B cell (primary cell): Measurements from ENCODE around the gene CASTOR1. TPM values are rescaled to one million over a fixed set of nuclear protein-coding genes. Genes with fewer than 3 reads are reported as not detected.

Experiments
- ATAC-seq: fragments of 200-7000 bp; cut with Tn5 transposase; one replicate; pipeline ENCODE4 v1.10.0; 2021; ENCODE audit warnings: low read depth, mild to moderate bottlenecking, moderate number of reproducible peaks, moderate library complexity
- CTCF ChIA-PET: fragments of 350-600 bp; sonication (Branson Sonifier 250); formaldehyde crosslinking; loops from one replicate; lab custom pipeline; 2021; ENCODE audit warnings: antibody characterized with exemption, inconsistent platforms; lab: Charles Lee
- POLR2A ChIA-PET: fragments of 350-600 bp; sonication (Branson Sonifier 250); formaldehyde crosslinking; loops from one replicate; lab custom pipeline; 2021; ENCODE audit warnings: antibody characterized with exemption; lab: Charles Lee
- DNase-seq: peaks from one replicate; pipeline ENCODE4 v3.0.0; 2013
- H2AFZ ChIP-seq: 2 replicates; pipeline ENCODE4 v1.6.1; 2012; ENCODE audit warnings: mild to moderate bottlenecking, low read depth, low read length; ENCODE audit not compliant: insufficient read depth, poor library complexity, severe bottlenecking
- H3K27ac ChIP-seq, 2 donors: 1 replicate in 1 of 2; 2 replicates in 1 of 2; pipeline ENCODE4 v1.5.1; 2012 to 2013; ENCODE audit warnings: low read length in 2 of 2, mild to moderate bottlenecking in 2 of 2, moderate library complexity in 1 of 2
- H3K27me3 ChIP-seq, 4 experiments: fragments of 200-600 bp in 1 of 4; sonication (generic) in 1 of 4; replicated peaks in 1 of 4; 1 replicate in 2 of 4; 2 replicates in 2 of 4; pipeline versions ENCODE4 v1.6.1 to v1.7.0; 2013 to 2016; ENCODE audit warnings: low read length in 3 of 4, mild to moderate bottlenecking in 2 of 4, mixed read lengths in 1 of 4, moderate library complexity in 1 of 4; ENCODE audit not compliant: insufficient read depth in 4 of 4, control insufficient read depth in 3 of 4; ENCODE audit errors: control extremely low read depth in 1 of 4
- H3K36me3 ChIP-seq, 2 experiments: replicated peaks in 1 of 2; 1 replicate in 1 of 2; 2 replicates in 1 of 2; pipeline versions ENCODE4 v1.6.1 to v1.7.1; 2013; ENCODE audit warnings: low read length in 1 of 2; ENCODE audit not compliant: insufficient read depth in 2 of 2, control insufficient read depth in 1 of 2; ENCODE audit errors: control extremely low read depth in 1 of 2, extremely low read depth in 1 of 2
- H3K4me1 ChIP-seq, 2 donors: fragments of 200-600 bp in 1 of 2; sonication (generic) in 1 of 2; 1 replicate in 1 of 2; 2 replicates in 1 of 2; pipeline versions ENCODE4 v1.5.1 to v1.6.1; 2013 to 2017; ENCODE audit warnings: low read length in 2 of 2; ENCODE audit not compliant: control insufficient read depth in 2 of 2, insufficient read depth in 2 of 2
- H3K4me2 ChIP-seq: replicated peaks from 2 replicates; pipeline ENCODE3; 2012; ENCODE audit warnings: mild to moderate bottlenecking, low read depth, low read length; ENCODE audit not compliant: poor library complexity, severe bottlenecking
- H3K4me3 ChIP-seq, 5 experiments: fragments of 200-600 bp in 1 of 5; sonication (generic) in 1 of 5; 1 replicate in 3 of 5; 2 replicates in 2 of 5; pipeline versions ENCODE4 v1.5.1 to v1.7.0; 2011 to 2016; ENCODE audit warnings: low read length in 4 of 5, mild to moderate bottlenecking in 4 of 5, low read depth in 2 of 5, control low read depth in 1 of 5, moderate library complexity in 1 of 5; ENCODE audit not compliant: insufficient read depth in 1 of 5; ENCODE audit errors: control extremely low read depth in 1 of 5, extremely low read depth in 1 of 5
- H3K79me2 ChIP-seq: fragments of 200-600 bp; sonication (generic); one replicate; pipeline ENCODE4 v1.6.0; 2016; ENCODE audit warnings: low read length; ENCODE audit not compliant: control insufficient read depth, insufficient read depth
- H3K9ac ChIP-seq: fragments of 200-600 bp; sonication (generic); 2 replicates; pipeline ENCODE4 v1.6.1; 2017; ENCODE audit warnings: mild to moderate bottlenecking, low read length, moderate library complexity
- H3K9me3 ChIP-seq, 3 donors: one replicate each; pipeline versions ENCODE4 v1.6.1 to v1.7.1; 2013; ENCODE audit warnings: low read length in 2 of 3; ENCODE audit not compliant: control insufficient read depth in 2 of 3, insufficient read depth in 1 of 3; ENCODE audit errors: control extremely low read depth in 1 of 3
- H4K20me1 ChIP-seq: 2 replicates; pipeline ENCODE4 v1.6.0; 2012; ENCODE audit warnings: mild to moderate bottlenecking, low read length; ENCODE audit not compliant: insufficient read depth, control insufficient read depth, poor library complexity, severe bottlenecking
- H3K27ac Mint-ChIP-seq: one replicate; pipeline ENCODE4 v1.8.0; 2021; ENCODE audit warnings: mixed read lengths
- H3K27me3 Mint-ChIP-seq: one replicate; pipeline ENCODE4 v1.8.0; 2021; ENCODE audit warnings: mixed read lengths
- H3K4me1 Mint-ChIP-seq: one replicate; pipeline ENCODE4 v1.8.0; 2021; ENCODE audit warnings: mixed read lengths
- H3K4me3 Mint-ChIP-seq: one replicate; pipeline ENCODE4 v1.8.0; 2021; ENCODE audit warnings: mixed read lengths
- H3K9me3 Mint-ChIP-seq: one replicate; pipeline ENCODE4 v1.8.0; 2022; ENCODE audit warnings: mixed read lengths; ENCODE audit not compliant: insufficient read depth
- EZH2 ChIP-seq: IDR thresholded peaks from 2 replicates; pipeline ENCODE4 v1.6.1; 2012; ENCODE audit warnings: borderline replicate concordance, low read depth, mild to moderate bottlenecking, moderate library complexity, low read length; ENCODE audit not compliant: insufficient read depth, poor library complexity, severe bottlenecking
- WGBS: methylation state at CpG from one replicate; pipeline ENCODE4 v1.1.5; 2013; ENCODE audit warnings: missing lambda C conversion rate; ENCODE audit not compliant: insufficient coverage; 5-methylcytosine and 5-hydroxymethylcytosine counted together
- intact Hi-C: fragments of 100-400 bp; cut with micrococcal nuclease; formaldehyde crosslinking; loops from one replicate; pipeline ENCODE4 v1.10.0; 2022
- polyA plus RNA-seq: library from polyadenylated mRNA; depleted of rRNA; stranded (reverse); fragments of >200 nt; gene quantifications from 2 replicates; pipeline ENCODE4 v1.2.3, GENCODE V29; 2012
- total RNA-seq, 2 donors: library from RNA; stranded (reverse); fragments of 120-200 nt in 1 of 2; gene quantifications; 1 replicate in 1 of 2; 2 replicates in 1 of 2; pipeline versions ENCODE4 v1.2.3 to v1.2.4, GENCODE V29; 2013 to 2022
- TF ChIP-seq, protein P1 (sequence below): fragments of 200-600 bp; IDR thresholded peaks from one replicate; pipeline ENCODE4 v1.8.0; 2022; ENCODE audit warnings: antibody characterized with exemption, mild to moderate bottlenecking

The CASTOR1 gene
- total and polyA plus RNA-seq, 2 donors (not counting 1 experiment from before 2014, with no cell fraction given): 16.3 to 18.4 TPM

DNA sequence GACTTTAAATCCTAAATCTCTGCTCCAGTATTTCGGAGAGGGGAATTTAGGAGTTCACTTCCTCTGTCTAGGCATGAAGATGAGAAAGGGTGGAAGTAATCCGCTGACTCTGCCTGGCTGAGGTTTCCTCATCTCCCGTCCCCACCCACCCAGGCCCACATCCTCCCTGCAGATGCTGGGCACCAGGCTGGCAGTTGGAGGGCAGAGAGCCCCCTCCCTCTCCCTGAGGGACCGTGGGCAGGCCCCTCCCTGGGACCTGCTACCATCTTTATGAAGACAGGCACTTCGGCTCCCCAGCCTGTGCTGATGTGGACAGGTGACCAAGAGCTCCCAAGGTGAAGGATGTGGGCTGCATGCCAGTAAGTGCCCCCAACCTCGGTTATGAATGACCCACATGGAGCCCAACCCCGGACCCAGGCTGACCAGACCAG is 6.7 kb downstream of the CASTOR1 start:
- TF ChIP-seq, protein P1, sequence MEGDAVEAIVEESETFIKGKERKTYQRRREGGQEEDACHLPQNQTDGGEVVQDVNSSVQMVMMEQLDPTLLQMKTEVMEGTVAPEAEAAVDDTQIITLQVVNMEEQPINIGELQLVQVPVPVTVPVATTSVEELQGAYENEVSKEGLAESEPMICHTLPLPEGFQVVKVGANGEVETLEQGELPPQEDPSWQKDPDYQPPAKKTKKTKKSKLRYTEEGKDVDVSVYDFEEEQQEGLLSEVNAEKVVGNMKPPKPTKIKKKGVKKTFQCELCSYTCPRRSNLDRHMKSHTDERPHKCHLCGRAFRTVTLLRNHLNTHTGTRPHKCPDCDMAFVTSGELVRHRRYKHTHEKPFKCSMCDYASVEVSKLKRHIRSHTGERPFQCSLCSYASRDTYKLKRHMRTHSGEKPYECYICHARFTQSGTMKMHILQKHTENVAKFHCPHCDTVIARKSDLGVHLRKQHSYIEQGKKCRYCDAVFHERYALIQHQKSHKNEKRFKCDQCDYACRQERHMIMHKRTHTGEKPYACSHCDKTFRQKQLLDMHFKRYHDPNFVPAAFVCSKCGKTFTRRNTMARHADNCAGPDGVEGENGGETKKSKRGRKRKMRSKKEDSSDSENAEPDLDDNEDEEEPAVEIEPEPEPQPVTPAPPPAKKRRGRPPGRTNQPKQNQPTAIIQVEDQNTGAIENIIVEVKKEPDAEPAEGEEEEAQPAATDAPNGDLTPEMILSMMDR: no peak
- no peak for TF ChIP-seq EZH2
- Histone ChIP-seq H3K36me3 (peaks cover 0 to 3% of the 10 kb centered on the region in 2 experiments), H3K79me2 (no peaks in the 10 kb centered on the region), H3K4me1 (peaks cover 0 to 4% of the 10 kb centered on the region in 2 donors), H3K9ac (no peak overlapping the region), H3K27me3 (peaks cover 0 to 18% (median 0%) of the 10 kb centered on the region in 4 experiments), H3K4me2 (no peak overlapping the region), H3K4me3 (no peak overlapping the region), H2AFZ (no peak overlapping the region), H3K9me3 (no peaks in the 10 kb centered on the region), H4K20me1 (peaks cover 8% of the 10 kb centered on the region), H3K27ac (no peak overlapping the region)
- DNase-seq (no peak), ATAC-seq (no peak)
- Mint-ChIP-seq H3K27ac (no peak overlapping the region), H3K9me3 (no peaks in the 10 kb centered on the region), H3K27me3 (peaks cover 20% of the 10 kb centered on the region), H3K4me3 (no peak overlapping the region), H3K4me1 (peaks cover 4% of the 10 kb centered on the region)
- ChIA-PET POLR2A (no interaction called here), CTCF (interaction anchor here (0.6 to 12.6 kb wide), 5 partner anchors 11 to 177 kb away, joined by 3 to 510 read pairs (median 3); partner anchors contain the start of genes RNF215 and SEC14L2)
- intact Hi-C loops: no loop called here
- 13% methylated on average over 5 of the region's 7 CpGs for WGBS

DNA sequence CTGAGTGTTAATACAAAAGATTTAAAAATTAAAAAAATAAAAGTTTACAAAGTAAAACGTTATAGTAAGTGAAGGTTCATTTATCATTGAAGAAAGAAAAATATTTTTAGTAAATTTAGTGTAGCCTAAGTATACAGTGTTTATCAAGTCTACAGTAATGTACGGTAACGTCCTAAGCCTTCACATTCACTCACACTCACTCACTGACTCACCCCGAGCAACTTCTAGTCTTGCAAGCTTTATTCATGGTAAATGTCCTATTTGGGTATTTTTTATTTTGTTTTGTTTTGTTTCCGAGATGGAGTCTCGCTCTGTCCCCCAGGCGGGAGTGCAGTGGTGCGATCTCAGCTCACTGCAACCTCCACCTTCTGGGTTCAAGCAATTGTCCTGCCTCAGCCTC is 8.8 kb downstream of the CASTOR1 start:
- ATAC-seq: no peak
- POLR2A ChIA-PET: no interaction called here
- Histone ChIP-seq H3K4me1 (peaks cover 3 to 8% of the 10 kb centered on the region in 2 donors), H3K9ac (no peak overlapping the region), H3K27ac (no peak overlapping the region), H3K27me3 (peaks cover 0 to 26% (median 1%) of the 10 kb centered on the region in 4 experiments), H4K20me1 (no peaks in the 10 kb centered on the region), H2AFZ (no peak overlapping the region), H3K4me3 (no peak overlapping the region), H3K36me3 (no peaks in the 10 kb centered on the region), H3K9me3 (no peaks in the 10 kb centered on the region), H3K4me2 (no peak overlapping the region), H3K79me2 (no peaks in the 10 kb centered on the region)
- intact Hi-C loops: no loop called here
- CTCF ChIA-PET: interaction anchor here (0.6 to 1.8 kb wide), 6 partner anchors 10 to 105 kb away, joined by 3 to 10 read pairs (median 4); no protein-coding TSS in a partner anchor
- DNase-seq: no peak
- H3K27me3 Mint-ChIP-seq: peaks cover 34% of the 10 kb centered on the region
- TF ChIP-seq EZH2: no peak
- TF ChIP-seq, protein P1: no peak
- 100% methylated on average over 4 of the region's 8 CpGs for WGBS
- H3K27ac Mint-ChIP-seq: no peak overlapping the region
- H3K4me3 Mint-ChIP-seq: no peak overlapping the region
- no peaks in the 10 kb centered on the region for H3K9me3 Mint-ChIP-seq
- H3K4me1 Mint-ChIP-seq: peaks cover 8% of the 10 kb centered on the region
